Transverse colon (tissue), 4 donors: ENCODE results near the gene CD300LG.

Source experiments
- CTCF ChIP-seq, 5 experiments: fragments of 200-600 bp in 3 of 5; fragments of 450-650 bp in 2 of 5; sonication (generic) in 3 of 5; IDR thresholded peaks; 1 replicate in 2 of 5; 2 replicates in 3 of 5; pipeline ENCODE4 v1.5.1; 2016 to 2017; ENCODE audit warnings: antibody characterized with exemption in 5 of 5, inconsistent platforms in 3 of 5, mild to moderate bottlenecking in 2 of 5, moderate library complexity in 1 of 5
- EP300 ChIP-seq: sonication (generic); formaldehyde crosslinking; IDR thresholded peaks from one replicate; pipeline ENCODE4 v1.6.1; 2017; ENCODE audit warnings: antibody characterized with exemption, low read depth
- POLR2A ChIP-seq: fragments of 450-650 bp; IDR thresholded peaks from one replicate; pipeline ENCODE4 v1.6.1; 2016; ENCODE audit warnings: antibody characterized with exemption, mild to moderate bottlenecking, moderate library complexity
- POLR2AphosphoS5 ChIP-seq, 3 donors: sonication (generic); formaldehyde crosslinking; IDR thresholded peaks; one replicate each; pipeline ENCODE4 v1.6.1; 2016; ENCODE audit warnings: antibody characterized with exemption in 3 of 3

GRCh38 chr17:43842975-43843325 is 4.0 kb upstream of the CD300LG start:
- TF ChIP-seq CTCF (IDR thresholded peaks at IDR 0.05) (no peak), POLR2A (no peak), EP300 (no peak), POLR2AphosphoS5 (IDR thresholded peaks at IDR 0.05) (no peak)
